Activated T-helper 1 cell treated with anti-CD3 and anti-CD28 coated beads, Interleukin-12 subunit alpha, Interleukin-12 subunit beta, Interleukin-2, Interleukin-4 antibody, amounts not matched to agents 30 ng/mL and 10 ng/mL and 1 ng/mL, durations not matched to agents 14 hours and 24 hours and 36 hours (primary cell): ENCODE data around the gene PRKCQ. TPM values are rescaled to one million over a fixed set of nuclear protein-coding genes. Genes with fewer than 3 reads are reported as not detected.
A peak's percentile ranks its signal among the peaks of the same experiment; 100 is the strongest.

Experiments used
- DNase-seq: peaks from one replicate; pipeline ENCODE4 v3.0.0; 2021; ENCODE audit warnings: low spot score
- H3K27ac Mint-ChIP-seq: one replicate; pipeline ENCODE4 v1.8.0; 2021; ENCODE audit warnings: mild to moderate bottlenecking, mixed read lengths
- H3K27me3 Mint-ChIP-seq: one replicate; pipeline ENCODE4 v1.8.0; 2022; ENCODE audit warnings: mild to moderate bottlenecking, moderate library complexity, mixed read lengths; ENCODE audit not compliant: insufficient read depth
- H3K36me3 Mint-ChIP-seq: one replicate; pipeline ENCODE4 v1.8.0; 2021; ENCODE audit warnings: low read depth, mixed read lengths
- H3K4me1 Mint-ChIP-seq: one replicate; pipeline ENCODE4 v1.8.0; 2021; ENCODE audit warnings: low read depth, mixed read lengths
- H3K4me3 Mint-ChIP-seq: one replicate; pipeline ENCODE4 v1.8.0; 2021; ENCODE audit warnings: mild to moderate bottlenecking, moderate library complexity, mixed read lengths
- H3K9me3 Mint-ChIP-seq: one replicate; pipeline ENCODE4 v1.8.0; 2021; ENCODE audit warnings: mixed read lengths
- intact Hi-C: fragments of 100-400 bp; cut with micrococcal nuclease; formaldehyde crosslinking; loops from one replicate; pipeline ENCODE4 v1.15.1; 2024
- total RNA-seq: library from RNA; stranded (reverse); gene quantifications from 2 replicates; pipeline ENCODE4 v1.2.3, GENCODE V29; 2022

PRKCQ gene
- total RNA-seq, 1 donor from 2014 or later, result 45.9 TPM

- no peaks in the 10 kb centered on the region for H3K9me3 Mint-ChIP-seq
- DNase-seq, result no peak
- peaks cover 2% of the 10 kb centered on the region for H3K36me3 Mint-ChIP-seq
- peaks cover 4% of the 10 kb centered on the region for H3K27me3 Mint-ChIP-seq
- H3K4me3 Mint-ChIP-seq, result no peak overlapping the region
- peaks cover 31% of the 10 kb centered on the region for H3K4me1 Mint-ChIP-seq
- intact Hi-C loops, result loop anchor here (1.0 to 10.0 kb wide), 5 partner anchors 54 to 1578 kb away; partner anchors contain the start of genes AKR1E2 and PFKFB3
- no peak overlapping the region for H3K27ac Mint-ChIP-seq
Measured at GRCh38 chr10:6402349-6402709, 177.7 kb downstream of the PRKCQ start.

- Mint-ChIP-seq H3K4me1 (peaks cover 25% of the 10 kb centered on the region), H3K4me3 (peak overlapping the region; percentile 0), H3K9me3 (no peaks in the 10 kb centered on the region), H3K27ac (no peak overlapping the region), H3K27me3 (peaks cover 4% of the 10 kb centered on the region), H3K36me3 (peaks cover 2% of the 10 kb centered on the region)
- DNase-seq, result peak; percentile 52
- intact Hi-C loops, result loop anchor here (1.0 to 10.0 kb wide), 9 partner anchors 53 to 1577 kb away; partner anchors contain the start of genes AKR1E2 and PFKFB3
Measured at GRCh38 chr10:6401558-6402348, 178.3 kb downstream of the PRKCQ start.

GRCh38 chr10:6400821-6401465 is 179.1 kb downstream of the PRKCQ start:
- peaks cover 4% of the 10 kb centered on the region for H3K27me3 Mint-ChIP-seq
- H3K9me3 Mint-ChIP-seq, result no peaks in the 10 kb centered on the region
- H3K27ac Mint-ChIP-seq, result no peak overlapping the region
- peaks cover 20% of the 10 kb centered on the region for H3K4me1 Mint-ChIP-seq
- peaks cover 2% of the 10 kb centered on the region for H3K36me3 Mint-ChIP-seq
- intact Hi-C loops, result loop anchor here (1.0 to 10.0 kb wide), 5 partner anchors 126 to 1576 kb away; partner anchors contain the start of gene AKR1E2
- no peak overlapping the region for H3K4me3 Mint-ChIP-seq
- no peak for DNase-seq

- Mint-ChIP-seq H3K4me3 (no peak overlapping the region), H3K36me3 (peaks cover 2% of the 10 kb centered on the region), H3K4me1 (peaks cover 20% of the 10 kb centered on the region), H3K27ac (no peak overlapping the region), H3K27me3 (peaks cover 4% of the 10 kb centered on the region), H3K9me3 (no peaks in the 10 kb centered on the region)
- no peak for DNase-seq
- intact Hi-C loops, result loop anchor here (2.0 to 10.0 kb wide), 2 partner anchors 130 to 1576 kb away; partner anchors contain the start of gene AKR1E2
Measured at GRCh38 chr10:6400331-6400730, 179.7 kb downstream of the PRKCQ start.

GRCh38 chr10:6399879-6400278 is 180.2 kb downstream of the PRKCQ start:
- Mint-ChIP-seq H3K9me3 (no peaks in the 10 kb centered on the region), H3K36me3 (peaks cover 2% of the 10 kb centered on the region), H3K27me3 (peaks cover 4% of the 10 kb centered on the region), H3K4me3 (no peak overlapping the region), H3K27ac (no peak overlapping the region), H3K4me1 (peaks cover 20% of the 10 kb centered on the region)
- intact Hi-C loops, result loop anchor here (2.0 to 10.0 kb wide), 2 partner anchors 129 to 1575 kb away; partner anchors contain the start of gene AKR1E2
- no peak for DNase-seq

GRCh38 chr10:6399231-6399741 is 180.8 kb downstream of the PRKCQ start:
- H3K27ac Mint-ChIP-seq, result no peak overlapping the region
- no peak for DNase-seq
- intact Hi-C loops, result no loop called here
- peaks cover under 1% of the 10 kb centered on the region for H3K27me3 Mint-ChIP-seq
- H3K4me1 Mint-ChIP-seq, result peaks cover 20% of the 10 kb centered on the region
- H3K9me3 Mint-ChIP-seq, result no peaks in the 10 kb centered on the region
- H3K4me3 Mint-ChIP-seq, result no peak overlapping the region
- peaks cover 2% of the 10 kb centered on the region for H3K36me3 Mint-ChIP-seq

- Mint-ChIP-seq H3K4me1 (peaks cover 20% of the 10 kb centered on the region), H3K27ac (no peak overlapping the region), H3K9me3 (no peaks in the 10 kb centered on the region), H3K27me3 (no peaks in the 10 kb centered on the region), H3K36me3 (peaks cover 4% of the 10 kb centered on the region), H3K4me3 (no peak overlapping the region)
- DNase-seq, result no peak
- intact Hi-C loops, result no loop called here
Measured at GRCh38 chr10:6398399-6398798, 181.7 kb downstream of the PRKCQ start.

DNA sequence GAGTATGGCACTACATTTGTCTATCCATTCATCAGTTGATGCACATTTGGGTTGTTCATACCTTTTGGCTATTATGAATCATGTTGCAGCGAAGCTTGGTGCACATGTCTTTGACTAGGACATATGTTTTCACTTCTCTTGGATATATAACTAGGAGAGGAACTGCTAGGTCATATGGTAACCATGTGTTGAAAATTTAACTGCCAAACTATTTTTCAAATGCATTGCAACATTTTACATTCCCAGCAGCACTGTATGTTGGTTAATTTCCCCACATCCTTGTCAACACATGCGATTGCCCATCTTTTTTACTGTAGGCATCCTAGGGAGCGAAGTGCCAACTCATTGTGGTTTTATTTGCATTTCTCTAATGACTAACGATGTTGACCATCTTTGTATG is 183.4 kb downstream of the PRKCQ start:
- Mint-ChIP-seq H3K4me1 (peaks cover 11% of the 10 kb centered on the region), H3K4me3 (no peak overlapping the region), H3K36me3 (peaks cover 6% of the 10 kb centered on the region), H3K27ac (no peak overlapping the region), H3K27me3 (no peaks in the 10 kb centered on the region), H3K9me3 (peaks cover 3% of the 10 kb centered on the region)
- no peak for DNase-seq
- intact Hi-C loops, result no loop called here

DNA sequence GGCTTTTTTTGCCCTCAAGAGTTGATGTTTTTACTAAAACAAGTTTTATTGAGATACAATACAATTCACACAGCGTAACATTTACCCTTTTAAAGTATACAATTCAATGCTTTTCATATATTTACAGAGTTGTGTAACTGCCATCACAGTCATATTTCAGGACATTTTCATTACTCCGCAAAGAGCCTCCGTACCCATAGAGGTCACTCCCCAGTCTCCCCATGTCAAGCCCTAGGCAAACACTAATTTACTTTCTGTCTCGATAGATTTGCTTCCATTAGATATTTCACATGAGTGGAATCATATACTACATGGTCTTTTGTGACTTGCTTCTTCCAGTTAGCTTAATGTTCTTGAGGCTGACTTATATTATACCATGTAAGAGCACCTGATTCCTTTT is 183.8 kb downstream of the PRKCQ start:
- Mint-ChIP-seq H3K27me3 (no peaks in the 10 kb centered on the region), H3K4me1 (peaks cover 7% of the 10 kb centered on the region), H3K27ac (no peak overlapping the region), H3K36me3 (peaks cover 6% of the 10 kb centered on the region), H3K4me3 (no peak overlapping the region), H3K9me3 (peaks cover 7% of the 10 kb centered on the region)
- intact Hi-C loops, result no loop called here
- no peak for DNase-seq

DNA sequence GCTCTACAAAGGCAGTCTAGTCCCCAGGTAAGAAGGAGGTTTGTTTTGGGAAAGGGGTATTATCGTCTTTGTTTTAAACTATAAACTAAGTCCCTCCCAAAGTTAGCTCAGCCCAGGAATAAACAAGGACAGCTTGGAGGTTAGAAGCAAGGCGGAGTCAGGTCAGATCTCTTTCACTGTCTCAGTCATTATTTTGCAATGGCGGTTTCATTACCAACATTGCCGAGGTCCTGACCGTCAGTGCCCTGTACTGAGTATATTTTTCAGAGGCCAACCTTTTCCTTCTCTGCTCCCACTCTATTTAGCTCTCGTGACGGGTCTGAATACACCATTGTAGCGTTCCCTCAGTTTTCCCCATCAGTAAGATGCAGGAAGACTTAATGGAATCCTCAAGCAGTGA is 184.5 kb downstream of the PRKCQ start:
- no peak overlapping the region for H3K27ac Mint-ChIP-seq
- peaks cover 12% of the 10 kb centered on the region for H3K36me3 Mint-ChIP-seq
- H3K27me3 Mint-ChIP-seq, result no peaks in the 10 kb centered on the region
- peaks cover 1% of the 10 kb centered on the region for H3K4me1 Mint-ChIP-seq
- no peak overlapping the region for H3K4me3 Mint-ChIP-seq
- no peak for DNase-seq
- H3K9me3 Mint-ChIP-seq, result peaks cover 13% of the 10 kb centered on the region
- intact Hi-C loops, result no loop called here

DNA sequence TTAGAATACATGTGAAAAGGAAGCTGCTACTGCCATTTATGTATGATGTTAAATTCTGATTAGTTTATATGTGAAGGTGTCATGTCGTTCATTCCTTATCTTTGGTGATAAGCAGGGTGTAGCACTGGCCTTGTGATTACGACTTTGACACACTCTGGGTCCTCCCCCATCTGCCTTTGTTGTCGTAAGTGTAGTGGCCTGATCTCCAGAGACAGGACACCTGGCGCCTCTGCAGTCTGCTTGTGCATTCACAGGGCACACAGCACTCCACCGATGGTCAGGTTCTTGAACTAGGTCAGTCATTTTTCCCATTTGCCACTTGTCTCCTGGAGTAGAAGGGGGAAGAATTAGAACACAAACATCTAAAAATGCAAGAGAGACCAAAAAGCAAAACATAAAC is 186.0 kb downstream of the PRKCQ start:
- Mint-ChIP-seq H3K27ac (no peak overlapping the region), H3K9me3 (peaks cover 27% of the 10 kb centered on the region), H3K4me1 (no peaks in the 10 kb centered on the region), H3K4me3 (no peak overlapping the region), H3K36me3 (peaks cover 17% of the 10 kb centered on the region), H3K27me3 (no peaks in the 10 kb centered on the region)
- no peak for DNase-seq
- intact Hi-C loops, result no loop called here

DNA sequence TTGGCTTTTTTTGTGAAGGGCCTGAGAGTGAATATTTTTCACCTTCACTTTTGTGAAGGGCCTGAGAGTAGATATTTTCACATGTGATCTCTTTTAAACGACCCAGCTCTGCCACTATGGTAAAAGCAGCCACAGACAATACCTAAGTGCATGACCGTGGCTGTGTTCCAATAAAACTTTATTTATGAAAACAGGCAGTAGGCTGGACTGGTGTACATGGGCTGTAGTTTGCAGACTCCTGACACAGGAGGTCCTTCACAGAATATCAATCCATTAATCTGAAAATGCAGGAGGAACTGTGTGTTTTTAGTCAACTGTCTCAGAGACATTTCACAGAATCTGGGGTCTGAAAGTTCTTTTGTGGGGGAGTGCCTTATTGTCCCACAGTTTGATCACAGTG is 186.9 kb downstream of the PRKCQ start:
- no peak overlapping the region for H3K27ac Mint-ChIP-seq
- H3K4me1 Mint-ChIP-seq, result no peaks in the 10 kb centered on the region
- H3K4me3 Mint-ChIP-seq, result no peak overlapping the region
- no peaks in the 10 kb centered on the region for H3K27me3 Mint-ChIP-seq
- no peak for DNase-seq
- intact Hi-C loops, result no loop called here
- H3K9me3 Mint-ChIP-seq, result peaks cover 33% of the 10 kb centered on the region
- peaks cover 17% of the 10 kb centered on the region for H3K36me3 Mint-ChIP-seq
